H1 (cell line): Measurements from ENCODE around the gene PFKFB3. TPM values are rescaled to one million over a fixed set of nuclear protein-coding genes. Genes with fewer than 3 reads are reported as not detected.

Source experiments
- CTCF ChIA-PET: fragments of 300-600 bp; sonication (Branson Sonifier 250); formaldehyde crosslinking; loops from one replicate; lab custom pipeline; 2021; ENCODE audit not compliant: partially characterized antibody; lab: Charles Lee
- POLR2A ChIA-PET: fragments of 300-600 bp; sonication (Branson Sonifier 250); formaldehyde crosslinking; loops from one replicate; lab custom pipeline; 2021; ENCODE audit warnings: inconsistent platforms; ENCODE audit not compliant: partially characterized antibody; lab: Charles Lee
- DNase-seq, 2 experiments: peaks; one replicate each; pipeline versions ENCODE4 v3.0.0 to v3.0.0-alpha.2; 2010 to 2022; ENCODE audit warnings: low spot score in 2 of 2, low read depth in 1 of 2, mixed read lengths in 1 of 2
- FAIRE-seq: peaks from 2 replicates; lab custom pipeline; 2011; peaks lifted over from hg19 to GRCh38; lab: Jason Lieb, UNC
- H2AFZ ChIP-seq: 2 replicates; pipeline ENCODE4 v1.8.1; 2012; ENCODE audit warnings: low read length, inconsistent platforms
- H2AK5ac ChIP-seq: 2 replicates; pipeline ENCODE4 v1.6.1; 2013; ENCODE audit warnings: low read depth, low read length
- H2BK120ac ChIP-seq: replicated peaks from 2 replicates; pipeline ENCODE3; 2013; ENCODE audit warnings: low read depth, low read length, inconsistent platforms
- H2BK12ac ChIP-seq: 2 replicates; pipeline ENCODE4 v1.6.1; 2013; ENCODE audit warnings: low read depth, low read length
- H2BK15ac ChIP-seq: 2 replicates; pipeline ENCODE4 v1.6.1; 2013; ENCODE audit warnings: low read length
- H2BK20ac ChIP-seq: 2 replicates; pipeline ENCODE4 v1.6.1; 2013; ENCODE audit warnings: low read length
- H2BK5ac ChIP-seq: 2 replicates; pipeline ENCODE4 v1.6.1; 2013; ENCODE audit warnings: low read depth, low read length
- H3K14ac ChIP-seq: 2 replicates; pipeline ENCODE4 v1.6.1; 2013; ENCODE audit warnings: inconsistent platforms; ENCODE audit not compliant: insufficient read length
- H3K18ac ChIP-seq: 2 replicates; pipeline ENCODE4 v1.6.1; 2013; ENCODE audit warnings: low read length; ENCODE audit errors: extremely low read depth
- H3K23ac ChIP-seq: 2 replicates; pipeline ENCODE4 v1.6.1; 2013; ENCODE audit warnings: inconsistent platforms; ENCODE audit not compliant: insufficient read length
- H3K23me2 ChIP-seq: 2 replicates; pipeline ENCODE4 v1.6.1; 2013; ENCODE audit warnings: low read depth, low read length
- H3K27ac ChIP-seq: 2 replicates; pipeline ENCODE4 v1.6.1; 2011; ENCODE audit warnings: low read depth, low read length, inconsistent platforms
- H3K27me3 ChIP-seq, 4 experiments: replicated peaks in 1 of 4; 1 replicate in 1 of 4; 2 replicates in 3 of 4; pipeline versions ENCODE4 v1.6.1 to v1.8.1; 2011 to 2013; ENCODE audit warnings: low read length in 3 of 4, mild to moderate bottlenecking in 3 of 4, inconsistent platforms in 2 of 4, mixed read lengths in 2 of 4, moderate library complexity in 1 of 4; ENCODE audit not compliant: control insufficient read depth in 3 of 4, insufficient read depth in 3 of 4; ENCODE audit errors: extremely low read depth in 1 of 4
- H3K36me3 ChIP-seq, 4 experiments: 2 replicates each; pipeline versions ENCODE4 v1.6.1 to v1.8.1; 2011 to 2013; ENCODE audit warnings: mild to moderate bottlenecking in 4 of 4, low read length in 3 of 4, moderate library complexity in 2 of 4, control low read depth in 1 of 4, inconsistent platforms in 1 of 4; ENCODE audit not compliant: insufficient read depth in 4 of 4, control insufficient read depth in 2 of 4
- H3K4ac ChIP-seq: replicated peaks from 2 replicates; pipeline ENCODE3; 2013; ENCODE audit warnings: low read length, low read depth, mixed read lengths, inconsistent platforms; ENCODE audit not compliant: insufficient read length
- H3K4me1 ChIP-seq, 4 experiments: replicated peaks in 1 of 4; 1 replicate in 1 of 4; 2 replicates in 3 of 4; pipeline versions ENCODE4 v1.6.1 to v1.8.1; 2011 to 2013; ENCODE audit warnings: low read length in 3 of 4, inconsistent platforms in 2 of 4, mixed read lengths in 1 of 4; ENCODE audit not compliant: insufficient read depth in 4 of 4, control insufficient read depth in 3 of 4
- H3K4me2 ChIP-seq, 2 experiments: 2 replicates each; pipeline versions ENCODE4 v1.6.1 to v1.8.1; 2011 to 2013; ENCODE audit warnings: low read depth in 2 of 2, low read length in 2 of 2, control low read depth in 1 of 2, inconsistent platforms in 1 of 2, mild to moderate bottlenecking in 1 of 2; ENCODE audit not compliant: insufficient read depth in 1 of 2
- H3K4me3 ChIP-seq, 4 experiments: fragments of 200-600, 300-600 bp in 1 of 4; sonication (generic), shearing (Covaris generic), sonication (Bioruptor Twin) in 1 of 4; 2 replicates each; pipeline versions ENCODE4 v1.5.1 to v1.8.1; 2011 to 2016; ENCODE audit warnings: low read length in 4 of 4, low read depth in 3 of 4, control low read depth in 2 of 4, inconsistent platforms in 2 of 4, mild to moderate bottlenecking in 2 of 4, mixed read lengths in 1 of 4, moderate library complexity in 1 of 4; ENCODE audit not compliant: insufficient read depth in 2 of 4; ENCODE audit errors: extremely low read depth in 1 of 4
- H3K56ac ChIP-seq: replicated peaks from 2 replicates; pipeline ENCODE3; 2013; ENCODE audit warnings: low read depth, mild to moderate bottlenecking, mixed read lengths, low read length, inconsistent platforms; ENCODE audit not compliant: insufficient read length
- H3K79me1 ChIP-seq: 2 replicates; pipeline ENCODE4 v1.6.1; 2013; ENCODE audit warnings: low read depth, low read length, control low read depth
- H3K79me2 ChIP-seq, 2 experiments: 2 replicates each; pipeline versions ENCODE4 v1.6.1 to v1.8.1; 2012 to 2013; ENCODE audit warnings: low read length in 2 of 2, mild to moderate bottlenecking in 2 of 2, inconsistent platforms in 1 of 2; ENCODE audit not compliant: insufficient read depth in 2 of 2, control insufficient read depth in 1 of 2
- H3K9ac ChIP-seq, 4 experiments: replicated peaks in 1 of 4; 1 replicate in 1 of 4; 2 replicates in 3 of 4; pipeline versions ENCODE4 v1.6.1 to v1.8.1; 2011 to 2013; ENCODE audit warnings: low read depth in 3 of 4, low read length in 3 of 4, control low read depth in 2 of 4, mild to moderate bottlenecking in 2 of 4, moderate library complexity in 2 of 4, inconsistent platforms in 1 of 4; ENCODE audit errors: extremely low read depth in 1 of 4
- H3K9me3 ChIP-seq, 2 experiments: 2 replicates each; pipeline versions ENCODE4 v1.6.1 to v1.8.1; 2012 to 2013; ENCODE audit warnings: mild to moderate bottlenecking in 2 of 2, moderate library complexity in 2 of 2, control low read depth in 1 of 2, inconsistent platforms in 1 of 2, low read depth in 1 of 2, low read length in 1 of 2, mixed read lengths in 1 of 2; ENCODE audit not compliant: insufficient read depth in 2 of 2
- H4K20me1 ChIP-seq, 2 experiments: replicated peaks in 1 of 2; 2 replicates each; pipeline versions ENCODE3 to v1.8.1; 2011 to 2013; ENCODE audit warnings: inconsistent platforms in 2 of 2, low read length in 2 of 2, mild to moderate bottlenecking in 1 of 2; ENCODE audit not compliant: insufficient read depth in 2 of 2, control insufficient read depth in 1 of 2
- H4K5ac ChIP-seq: 2 replicates; pipeline ENCODE4 v1.6.1; 2013; ENCODE audit warnings: low read length, low read depth, mixed read lengths, inconsistent platforms; ENCODE audit not compliant: insufficient read length
- H4K8ac ChIP-seq: 2 replicates; pipeline ENCODE4 v1.8.0; 2013; ENCODE audit warnings: mild to moderate bottlenecking, moderate library complexity, low read length, inconsistent platforms; ENCODE audit not compliant: insufficient read depth; ENCODE audit errors: extremely low read depth
- H4K91ac ChIP-seq: replicated peaks from 2 replicates; pipeline ENCODE3; 2013; ENCODE audit warnings: low read length, mixed read lengths, inconsistent platforms; ENCODE audit not compliant: insufficient read length
- ATF3 ChIP-seq: IDR thresholded peaks from 2 replicates; pipeline ENCODE4 v1.6.1; 2011; ENCODE audit warnings: low read depth, mild to moderate bottlenecking, low read length; ENCODE audit not compliant: insufficient read depth
- CBX5 ChIP-seq: fragments of 300-800, 300-1000 bp; sonication (generic); IDR thresholded peaks from 2 replicates; pipeline ENCODE4 v1.7.1; 2016; ENCODE audit warnings: antibody characterized with exemption, low read length, low read depth
- CEBPB ChIP-seq: IDR thresholded peaks from 2 replicates; pipeline ENCODE4 v1.6.1; 2012; ENCODE audit warnings: low read depth, low read length
- JUND ChIP-seq: IDR thresholded peaks from 2 replicates; pipeline ENCODE4 v1.6.1; 2011; ENCODE audit warnings: mild to moderate bottlenecking, improper control_type of control experiment, low read length
- KDM4A ChIP-seq: IDR thresholded peaks from one replicate; pipeline ENCODE4 v1.7.1; 2012; ENCODE audit warnings: low read depth, mild to moderate bottlenecking, moderate library complexity, low read length, inconsistent platforms; ENCODE audit not compliant: severe bottlenecking
- TEAD4 ChIP-seq: IDR thresholded peaks from 2 replicates; pipeline ENCODE4 v1.6.1; 2012; ENCODE audit warnings: low read depth, low read length, inconsistent platforms, mixed read lengths
- WGBS, 2 experiments: shearing (Covaris generic) in 1 of 2; methylation state at CpG; one replicate each; pipeline versions ENCODE4 v1.1.6 to v1.1.7; 2013 to 2015; ENCODE audit warnings: low lambda C conversion rate in 2 of 2, mixed read lengths in 2 of 2, inconsistent platforms in 1 of 2, low coverage in 1 of 2, missing lambda C conversion rate in 1 of 2; ENCODE audit not compliant: insufficient replicate concordance in 2 of 2, insufficient coverage in 1 of 2, insufficient read length in 1 of 2; ENCODE audit errors: extremely low coverage in 1 of 2, missing lambda C conversion rate in 1 of 2; 5-methylcytosine and 5-hydroxymethylcytosine counted together
- polyA plus RNA-seq, 7 experiments: library from polyadenylated mRNA; depleted of rRNA in 3 of 7; stranded (reverse) in 5 of 7; unstranded in 2 of 7; fragments of >200 nt in 5 of 7; fragments of 200-250 nt in 2 of 7; gene quantifications; 1 replicate in 5 of 7; 2 replicates in 1 of 7; 4 replicates in 1 of 7; pipeline versions ENCODE4 v1.2.1 to v1.2.3, GENCODE V29; 2011 to 2013; ENCODE audit warnings: missing spikeins in 2 of 7, mixed read lengths in 2 of 7
- total RNA-seq: library from RNA; stranded (reverse); fragmentation: NEBNext Ultra II Directional; extraction: Animal tissue kit (Norgen Biotek cat#: 25700); gene quantifications from 2 replicates; pipeline ENCODE4 v1.2.1, GENCODE V29; 2021

The PFKFB3 gene
- total and polyA plus RNA-seq, 2 of the 8 experiments (the other 6 are each of a cell fraction or from before 2014, with no cell fraction given): 15.6 to 32.0 TPM

- no peak overlapping the region for H2BK120ac ChIP-seq
- H3K14ac ChIP-seq: no peak overlapping the region
- no peak overlapping the region for H2BK5ac ChIP-seq
- H2AK5ac ChIP-seq: no peak overlapping the region
- H3K56ac ChIP-seq: no peak overlapping the region
- no peaks in the 10 kb centered on the region for H3K4me1 ChIP-seq
- 84% methylated on average over 11 of the region's 11 CpGs; no CpG with 5 or more reads in 1 of the 2 experiments for WGBS, 2 experiments
- no peak overlapping the region for H3K18ac ChIP-seq
- no peak overlapping the region for H4K8ac ChIP-seq
- no peak overlapping the region for H2BK20ac ChIP-seq
- H3K4me3 ChIP-seq: no peak overlapping the region
- no peaks in the 10 kb centered on the region for H3K27me3 ChIP-seq
- H2BK12ac ChIP-seq: no peak overlapping the region
- no peak for TF ChIP-seq CBX5
- no peak for TF ChIP-seq ATF3
- TF ChIP-seq KDM4A: no peak
- no peak for TF ChIP-seq TEAD4
- no peak for TF ChIP-seq CEBPB
- TF ChIP-seq JUND: no peak
- no peak overlapping the region for H2BK15ac ChIP-seq
- H3K9ac ChIP-seq: no peak overlapping the region
- no peaks in the 10 kb centered on the region for H3K36me3 ChIP-seq
- DNase-seq: no peak
- H3K9me3 ChIP-seq: no peaks in the 10 kb centered on the region
- H4K5ac ChIP-seq: no peak overlapping the region
- no peak overlapping the region for H2AFZ ChIP-seq
- peaks cover 0 to 2% of the 10 kb centered on the region in 2 experiments for H4K20me1 ChIP-seq
- no peaks in the 10 kb centered on the region for H3K23me2 ChIP-seq
- no peak overlapping the region for H3K4me2 ChIP-seq
- POLR2A ChIA-PET: no interaction called here
- H3K27ac ChIP-seq: no peak overlapping the region
- CTCF ChIA-PET: interaction anchor here (1.5 kb wide), 1 partner anchor 155 kb away, joined by 5 read pairs; no protein-coding TSS in a partner anchor
- no peak for FAIRE-seq
- no peaks in the 10 kb centered on the region for H3K79me1 ChIP-seq
- H3K4ac ChIP-seq: no peak overlapping the region
- no peak overlapping the region for H3K23ac ChIP-seq
- no peak overlapping the region for H4K91ac ChIP-seq
- no peaks in the 10 kb centered on the region for H3K79me2 ChIP-seq
Observed at GRCh38 chr10:6247041-6247712, 44.4 kb downstream of the PFKFB3 start.
